ENCODE data around the gene SPRED1.

SPRED1 gene
- long read RNA-seq, partial matches to known transcripts, result 0 of 4 reads
- long read RNA-seq, other reads (novel, unspliced or antisense), result 4 of 4 reads

- no peak for TF ChIP-seq POLR2AphosphoS5 (IDR thresholded peaks at IDR 0.05; ENCODE audit: low read depth)
- no peak for TF ChIP-seq CTCF (IDR thresholded peaks at IDR 0.05; ENCODE audit: insufficient read depth, low read length)
- no peak for TF ChIP-seq GABPA (IDR thresholded peaks at IDR 0.05; ENCODE audit: low read depth)
- TF ChIP-seq SPI1 (IDR thresholded peaks at IDR 0.05; ENCODE audit: borderline replicate concordance, low read depth), result no peak
- TF ChIP-seq REST (IDR thresholded peaks at IDR 0.05; ENCODE audit: insufficient replicate concordance, low read depth), result no peak
- peak in 1 of 2 experiments; percentile 20 for DNase-seq (ENCODE audit: low read depth in 1 of 2, low spot score in 1 of 2)
- peaks cover 14% of the 10 kb centered on the region for H3K27me3 ChIP-seq (ENCODE audit: insufficient read depth, poor library complexity, severe bottlenecking)
- peak within 1 kb of the TSS; percentile 85 for H3K4me3 ChIP-seq (replicated peaks; ENCODE audit: insufficient read depth, low read length)
- H3K27ac ChIP-seq (replicated peaks), result peak within 1 kb of the TSS; percentile 63
Observed at GRCh38 chr15:38252481-38253350, at the start of gene SPRED1. SPRED1 (plus strand) TSS chr15:38252836; CDS start chr15:38253186, 350 bp downstream.

- no peak for DNase-seq (ENCODE audit: low read depth in 1 of 2, low spot score in 1 of 2)
- Histone ChIP-seq H3K27ac (replicated peaks) (no peak overlapping the region), H3K27me3 (ENCODE audit: insufficient read depth, poor library complexity, severe bottlenecking) (no peaks in the 10 kb centered on the region), H3K4me3 (replicated peaks; ENCODE audit: insufficient read depth, low read length) (no peak overlapping the region)
- no peak for TF ChIP-seq SPI1 (IDR thresholded peaks at IDR 0.05; ENCODE audit: borderline replicate concordance, low read depth)
- TF ChIP-seq REST (IDR thresholded peaks at IDR 0.05; ENCODE audit: insufficient replicate concordance, low read depth), result no peak
- TF ChIP-seq GABPA (IDR thresholded peaks at IDR 0.05; ENCODE audit: low read depth), result no peak
- no peak for TF ChIP-seq POLR2AphosphoS5 (IDR thresholded peaks at IDR 0.05; ENCODE audit: low read depth)
- TF ChIP-seq CTCF (IDR thresholded peaks at IDR 0.05; ENCODE audit: insufficient read depth, low read length), result no peak
Observed at GRCh38 chr15:38205526-38206272, 46.9 kb upstream of the SPRED1 start.

- no peak for DNase-seq (ENCODE audit: low read depth in 1 of 2, low spot score in 1 of 2)
- no peak overlapping the region for H3K4me3 ChIP-seq (replicated peaks; ENCODE audit: insufficient read depth, low read length)
- H3K27me3 ChIP-seq (ENCODE audit: insufficient read depth, poor library complexity, severe bottlenecking), result no peaks in the 10 kb centered on the region
- TF ChIP-seq SPI1 (IDR thresholded peaks at IDR 0.05; ENCODE audit: borderline replicate concordance, low read depth), result no peak
- TF ChIP-seq REST (IDR thresholded peaks at IDR 0.05; ENCODE audit: insufficient replicate concordance, low read depth), result no peak
- TF ChIP-seq CTCF (IDR thresholded peaks at IDR 0.05; ENCODE audit: insufficient read depth, low read length), result no peak
- no peak for TF ChIP-seq POLR2AphosphoS5 (IDR thresholded peaks at IDR 0.05; ENCODE audit: low read depth)
- TF ChIP-seq GABPA (IDR thresholded peaks at IDR 0.05; ENCODE audit: low read depth), result no peak
- no peak overlapping the region for H3K27ac ChIP-seq (replicated peaks)
Observed at GRCh38 chr15:38207621-38208020, 45.0 kb upstream of the SPRED1 start.

Data from HL-60 (cell line).